Hepatocyte (in vitro differentiated cells): ENCODE results near the gene IL1R2. TPM values are rescaled to one million over a fixed set of nuclear protein-coding genes. Genes with fewer than 3 reads are reported as not detected.
"Not testable (repeated sequence)": the region's sequence is repeated elsewhere in the genome, so short reads cannot be mapped to it uniquely, and the experiment has no call there.

Experiments used
- DNase-seq: peaks from one replicate; pipeline ENCODE4 v3.0.0-alpha.2; 2016; ENCODE audit warnings: low spot score
- H2AFZ ChIP-seq: fragments of 200-600 bp; sonication (generic); 2 replicates; pipeline ENCODE4 v1.6.0; 2016; ENCODE audit warnings: antibody characterized with exemption, mild to moderate bottlenecking
- H3K27ac ChIP-seq: fragments of 200-600 bp; sonication (generic); 2 replicates; pipeline ENCODE4 v1.5.1; 2016; ENCODE audit warnings: mild to moderate bottlenecking
- H3K27me3 ChIP-seq: fragments of 200-600 bp; sonication (generic); 2 replicates; pipeline ENCODE4 v1.6.1; 2016
- H3K36me3 ChIP-seq: fragments of 200-600 bp; sonication (generic); replicated peaks from 2 replicates; pipeline ENCODE4 v1.5.1; 2016; ENCODE audit warnings: low read depth; ENCODE audit not compliant: insufficient read depth
- H3K4me1 ChIP-seq: fragments of 200-600 bp; sonication (generic); 2 replicates; pipeline ENCODE4 v1.5.1; 2016; ENCODE audit warnings: mild to moderate bottlenecking, moderate library complexity; ENCODE audit not compliant: insufficient read depth
- H3K4me2 ChIP-seq: fragments of 200-600 bp; sonication (generic); 2 replicates; pipeline ENCODE4 v1.6.0; 2016
- H3K4me3 ChIP-seq: fragments of 200-600 bp; sonication (generic); 2 replicates; pipeline ENCODE4 v1.5.1; 2016; ENCODE audit warnings: mild to moderate bottlenecking
- H3K79me2 ChIP-seq: fragments of 200-600 bp; sonication (generic); 2 replicates; pipeline ENCODE4 v1.6.0; 2017; ENCODE audit warnings: mild to moderate bottlenecking
- H3K9me2 ChIP-seq: fragments of 200-600 bp; sonication (generic); replicated peaks from 2 replicates; pipeline ENCODE4 v1.6.0; 2017; ENCODE audit warnings: mild to moderate bottlenecking; ENCODE audit not compliant: insufficient read depth
- H3K9me3 ChIP-seq: fragments of 200-600 bp; sonication (generic); 2 replicates; pipeline ENCODE4 v1.5.1; 2016; ENCODE audit warnings: low read depth, mild to moderate bottlenecking
- H4K20me1 ChIP-seq: fragments of 200-600 bp; sonication (generic); 2 replicates; pipeline ENCODE4 v1.6.0; 2016; ENCODE audit warnings: mild to moderate bottlenecking; ENCODE audit not compliant: insufficient read depth, poor library complexity, severe bottlenecking
- EZH2 ChIP-seq: fragments of 200-600 bp; sonication (generic); IDR thresholded peaks from 2 replicates; pipeline ENCODE4 v1.6.1; 2016; ENCODE audit warnings: antibody characterized with exemption, mild to moderate bottlenecking, borderline replicate concordance
- EZH2phosphoT487 ChIP-seq: fragments of 200-600 bp; sonication (generic); IDR thresholded peaks from one replicate; pipeline ENCODE4 v1.6.1; 2018; ENCODE audit warnings: antibody characterized with exemption, mild to moderate bottlenecking, low read depth, moderate library complexity; ENCODE audit not compliant: unreplicated experiment, severe bottlenecking
- WGBS: methylation state at CpG from one replicate; pipeline ENCODE4 v1.1.6; 2016; ENCODE audit warnings: low lambda C conversion rate; ENCODE audit errors: missing lambda C conversion rate; 5-methylcytosine and 5-hydroxymethylcytosine counted together
- polyA plus RNA-seq: library from polyadenylated mRNA; unstranded; fragments of >200 nt; fragmentation: Nextera tagmentation; extraction: Ambion mirVana; gene quantifications from 2 replicates; pipeline ENCODE4 v1.2.1, GENCODE V29; 2016
- total RNA-seq: library from RNA; depleted of rRNA; stranded (reverse); fragments of >200 nt; gene quantifications from 2 replicates; pipeline ENCODE4 v1.2.3, GENCODE V29; 2014
- TF ChIP-seq, protein P1 (sequence below): fragments of 200-600 bp; sonication (generic); IDR thresholded peaks from 2 replicates; pipeline ENCODE4 v1.5.1; 2016; ENCODE audit warnings: antibody characterized with exemption, mild to moderate bottlenecking; ENCODE audit not compliant: poor library complexity

IL1R2 gene
- total and polyA plus RNA-seq, 2 experiments from 2014 or later: 1.3 to 5.8 TPM

DNA sequence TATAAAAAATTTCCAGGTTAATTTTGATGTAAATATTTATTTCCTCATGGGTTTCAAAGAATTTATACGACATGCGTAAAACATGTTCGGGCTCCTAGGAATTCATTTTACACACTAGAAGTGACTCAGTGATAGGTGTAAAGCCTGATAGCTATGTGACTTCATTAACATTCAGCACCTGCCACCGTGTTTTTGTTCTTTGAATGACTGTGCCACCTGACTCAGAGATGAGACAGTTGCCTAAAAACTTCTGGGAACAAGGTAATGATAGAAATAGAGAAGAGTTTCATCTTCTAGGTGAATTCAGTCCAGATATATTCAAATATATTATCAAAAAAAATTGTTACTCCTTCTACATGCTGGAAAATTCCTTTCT, 10.0 kb downstream of the IL1R2 start:
- DNase-seq: no peak
- WGBS: 81% methylated on average over 4 of the region's 4 CpGs
- Histone ChIP-seq H2AFZ (no peak overlapping the region), H3K27ac (no peak overlapping the region), H3K36me3 (no peaks in the 10 kb centered on the region), H3K4me1 (peaks cover 12% of the 10 kb centered on the region), H3K4me2 (no peak overlapping the region), H3K4me3 (no peak overlapping the region), H3K9me2 (no peaks in the 10 kb centered on the region), H3K9me3 (no peaks in the 10 kb centered on the region), H4K20me1 (no peaks in the 10 kb centered on the region), H3K27me3 (no peaks in the 10 kb centered on the region), H3K79me2 (no peaks in the 10 kb centered on the region)
- TF ChIP-seq, protein P1, sequence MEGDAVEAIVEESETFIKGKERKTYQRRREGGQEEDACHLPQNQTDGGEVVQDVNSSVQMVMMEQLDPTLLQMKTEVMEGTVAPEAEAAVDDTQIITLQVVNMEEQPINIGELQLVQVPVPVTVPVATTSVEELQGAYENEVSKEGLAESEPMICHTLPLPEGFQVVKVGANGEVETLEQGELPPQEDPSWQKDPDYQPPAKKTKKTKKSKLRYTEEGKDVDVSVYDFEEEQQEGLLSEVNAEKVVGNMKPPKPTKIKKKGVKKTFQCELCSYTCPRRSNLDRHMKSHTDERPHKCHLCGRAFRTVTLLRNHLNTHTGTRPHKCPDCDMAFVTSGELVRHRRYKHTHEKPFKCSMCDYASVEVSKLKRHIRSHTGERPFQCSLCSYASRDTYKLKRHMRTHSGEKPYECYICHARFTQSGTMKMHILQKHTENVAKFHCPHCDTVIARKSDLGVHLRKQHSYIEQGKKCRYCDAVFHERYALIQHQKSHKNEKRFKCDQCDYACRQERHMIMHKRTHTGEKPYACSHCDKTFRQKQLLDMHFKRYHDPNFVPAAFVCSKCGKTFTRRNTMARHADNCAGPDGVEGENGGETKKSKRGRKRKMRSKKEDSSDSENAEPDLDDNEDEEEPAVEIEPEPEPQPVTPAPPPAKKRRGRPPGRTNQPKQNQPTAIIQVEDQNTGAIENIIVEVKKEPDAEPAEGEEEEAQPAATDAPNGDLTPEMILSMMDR: no peak
- no peak for TF ChIP-seq EZH2phosphoT487
- TF ChIP-seq EZH2: no peak

- H3K4me2 ChIP-seq: no peak overlapping the region
- TF ChIP-seq, protein P1: no peak
- TF ChIP-seq EZH2 (no peak), EZH2phosphoT487 (no peak)
- H3K9me3 ChIP-seq: no peaks in the 10 kb centered on the region
- no peak for DNase-seq
- peaks cover 12% of the 10 kb centered on the region for H3K4me1 ChIP-seq
- H3K27ac ChIP-seq: no peak overlapping the region
- no peaks in the 10 kb centered on the region for H4K20me1 ChIP-seq
- H3K36me3 ChIP-seq: no peaks in the 10 kb centered on the region
- H3K4me3 ChIP-seq: no peak overlapping the region
- WGBS: 76% methylated on average over 3 of the region's 3 CpGs
- no peaks in the 10 kb centered on the region for H3K79me2 ChIP-seq
- no peaks in the 10 kb centered on the region for H3K27me3 ChIP-seq
- no peaks in the 10 kb centered on the region for H3K9me2 ChIP-seq
- H2AFZ ChIP-seq: no peak overlapping the region
Observed at GRCh38 chr2:102002228-102002627, 10.5 kb downstream of the IL1R2 start.

- not testable (repeated sequence) for DNase-seq, H3K9me3 ChIP-seq, H3K4me3 ChIP-seq, H4K20me1 ChIP-seq, H3K79me2 ChIP-seq, H2AFZ ChIP-seq, H3K4me2 ChIP-seq, H3K36me3 ChIP-seq, H3K27ac ChIP-seq, H3K27me3 ChIP-seq, H3K9me2 ChIP-seq
- peaks cover 12% of the 10 kb centered on the region for H3K4me1 ChIP-seq
- WGBS: 93% methylated on average over 2 of the region's 3 CpGs
Observed at GRCh38 chr2:102002909-102003308, 11.1 kb downstream of the IL1R2 start.

- 97% methylated on average over 3 of the region's 3 CpGs for WGBS
- no peak overlapping the region for H3K4me2 ChIP-seq
Observed at GRCh38 chr2:102003696-102004095, 11.9 kb downstream of the IL1R2 start.

More at GRCh38 chr2:102003696-102004095, 11.9 kb downstream of the IL1R2 start:
- H3K9me2 ChIP-seq: no peaks in the 10 kb centered on the region
- no peak overlapping the region for H3K27ac ChIP-seq
- no peak overlapping the region for H2AFZ ChIP-seq
- H3K4me3 ChIP-seq: no peak overlapping the region
- no peak for DNase-seq
- H4K20me1 ChIP-seq: no peaks in the 10 kb centered on the region
- H3K4me1 ChIP-seq: peaks cover 12% of the 10 kb centered on the region
- H3K79me2 ChIP-seq: no peaks in the 10 kb centered on the region
- TF ChIP-seq, protein P1: no peak
- TF ChIP-seq EZH2: no peak
- no peak for TF ChIP-seq EZH2phosphoT487
- H3K9me3 ChIP-seq: no peaks in the 10 kb centered on the region
- no peaks in the 10 kb centered on the region for H3K27me3 ChIP-seq
- no peaks in the 10 kb centered on the region for H3K36me3 ChIP-seq
